SHP77 treated with DMSO at 0.1 percent for 48 hours (cell line): ENCODE results near the gene PLCL1.
"Not testable (repeated sequence)": the region's sequence is repeated elsewhere in the genome, so short reads cannot be mapped to it uniquely, and the experiment has no call there.

Experiments
- DNase-seq: peaks from one replicate; lab custom pipeline; 2025; lab: John Stamatoyannopoulos, UW

The PLCL1 gene

GRCh38 chr2:198000417-198000816, 196.0 kb downstream of the PLCL1 start:
- DNase-seq: no peak

GRCh38 chr2:198004173-198004572, 199.8 kb downstream of the PLCL1 start:
- no peak for DNase-seq

GRCh38 chr2:198004921-198005829, 200.8 kb downstream of the PLCL1 start:
- no peak for DNase-seq

GRCh38 chr2:198006733-198007132, 202.3 kb downstream of the PLCL1 start:
- DNase-seq: no peak

- no peak for DNase-seq
These were observed 203.8 kb downstream of the PLCL1 start for GRCh38 chr2:198008230-198008629.

GRCh38 chr2:198012025-198012424, 207.6 kb downstream of the PLCL1 start:
- DNase-seq: no peak

- no peak for DNase-seq
These were observed 211.8 kb downstream of the PLCL1 start for GRCh38 chr2:198016243-198016642.

GRCh38 chr2:198017068-198017467, 212.7 kb downstream of the PLCL1 start:
- DNase-seq: no peak

- DNase-seq: no peak
These were observed 224.6 kb downstream of the PLCL1 start for GRCh38 chr2:198028955-198029354.

GRCh38 chr2:198029576-198029975, 225.2 kb downstream of the PLCL1 start:
- not testable (repeated sequence) for DNase-seq

GRCh38 chr2:198033626-198034025, 229.2 kb downstream of the PLCL1 start:
- DNase-seq: no peak

- no peak for DNase-seq
These were observed 231.9 kb downstream of the PLCL1 start for GRCh38 chr2:198036029-198036879.

- DNase-seq: no peak
These were observed 236.4 kb downstream of the PLCL1 start for GRCh38 chr2:198040835-198041234.

GRCh38 chr2:198042189-198042588, 237.8 kb downstream of the PLCL1 start:
- DNase-seq: no peak

- DNase-seq: no peak
These were observed 240.4 kb downstream of the PLCL1 start for GRCh38 chr2:198044777-198045176.

GRCh38 chr2:198045227-198045626, 240.8 kb downstream of the PLCL1 start:
- no peak for DNase-seq

GRCh38 chr2:198052741-198053140, 248.3 kb downstream of the PLCL1 start:
- no peak for DNase-seq

GRCh38 chr2:198053148-198053547, 248.8 kb downstream of the PLCL1 start:
- DNase-seq: no peak

- DNase-seq: no peak
These were observed 249.4 kb downstream of the PLCL1 start for GRCh38 chr2:198053776-198054175.

- DNase-seq: no peak
These were observed 249.9 kb downstream of the PLCL1 start for GRCh38 chr2:198054299-198054698.

GRCh38 chr2:198055716-198056115, 251.3 kb downstream of the PLCL1 start:
- no peak for DNase-seq

GRCh38 chr2:198056836-198057235, 252.4 kb downstream of the PLCL1 start:
- no peak for DNase-seq

- DNase-seq: no peak
These were observed 255.4 kb downstream of the PLCL1 start for GRCh38 chr2:198059800-198060199.
